HFFc6 (cell line): ENCODE measurements around the gene RPL10. TPM values are rescaled to one million over a fixed set of nuclear protein-coding genes. Genes with fewer than 3 reads are reported as not detected.

Experiments used
- DNase-seq: peaks from one replicate; pipeline ENCODE4 v3.0.0-alpha.2; 2018
- H3K27ac Mint-ChIP-seq: 2 replicates; pipeline ENCODE4 v1.8.0; 2020; ENCODE audit warnings: mild to moderate bottlenecking, mixed read lengths
- H3K27me3 Mint-ChIP-seq: 2 replicates; pipeline ENCODE4 v1.8.0; 2021; ENCODE audit warnings: mild to moderate bottlenecking, moderate library complexity, mixed read lengths; ENCODE audit not compliant: insufficient read depth
- H3K36me3 Mint-ChIP-seq: 2 replicates; pipeline ENCODE4 v1.8.0; 2021; ENCODE audit warnings: low read depth, mixed read lengths
- H3K4me1 Mint-ChIP-seq: 2 replicates; pipeline ENCODE4 v1.8.0; 2020; ENCODE audit warnings: low read depth, mixed read lengths
- H3K4me3 Mint-ChIP-seq: 2 replicates; pipeline ENCODE4 v1.8.0; 2020; ENCODE audit warnings: mild to moderate bottlenecking, moderate library complexity, mixed read lengths
- H3K9me3 Mint-ChIP-seq: 2 replicates; pipeline ENCODE4 v1.8.0; 2020; ENCODE audit warnings: mild to moderate bottlenecking, mixed read lengths
- CTCF ChIP-seq: fragments of 200-600 bp; sonication (generic); IDR thresholded peaks from 2 replicates; pipeline ENCODE4 v1.5.0; 2021; ENCODE audit warnings: antibody characterized with exemption, mild to moderate bottlenecking
- long read RNA-seq: library from polyadenylated mRNA; unstranded; transcript quantifications from one replicate; pipeline ENCODE4 v2.0.0, GENCODE V29; 2019
- total RNA-seq, 6 experiments: library from RNA; stranded (reverse); fragmentation: NEBNext Ultra II Directional; extraction: Animal tissue kit (Norgen Biotek cat#: 25700); gene quantifications; 2 replicates in 1 of 6; 3 replicates in 5 of 6; pipeline ENCODE4 v1.2.3, GENCODE V29; 2021

The RPL10 gene
- total RNA-seq = 1,000 to 10,000 TPM; 1,764 to 1,978 (median 1,934) TPM
- long read RNA-seq, transcript RPL10-204 (7 exons, 2,318 nt) = minor isoform, 77 of 2,028 reads
- long read RNA-seq, transcript RPL10-214 (5 exons, 839 nt) = minor isoform, 10 of 2,028 reads
- long read RNA-seq, transcript RPL10-201 (6 exons, 2,278 nt) = major isoform, 1,850 of 2,028 reads
- long read RNA-seq, partial matches to known transcripts = 68 of 2,028 reads
- long read RNA-seq, other reads (novel, unspliced or antisense) = 10 of 2,028 reads

GRCh38 chrX:154397888-154398667 is at the start of gene RPL10:
RPL10 (plus strand) TSS chrX:154398377; CDS start chrX:154398520, 143 bp downstream.
- peak; percentile 96 for DNase-seq
- Mint-ChIP-seq H3K9me3 (peaks cover 27% of the 10 kb centered on the region), H3K27me3 (peaks cover 45% of the 10 kb centered on the region), H3K36me3 (peaks cover 23% of the 10 kb centered on the region), H3K27ac (peak within 1 kb of the TSS; percentile 99), H3K4me3 (peak within 1 kb of the TSS; percentile 98), H3K4me1 (peaks cover 6% of the 10 kb centered on the region; the same call in 1 of the 2 replicates)
- no peak for TF ChIP-seq CTCF

GRCh38 chrX:154348646-154349358 is 49.4 kb upstream of the RPL10 start:
- TF ChIP-seq CTCF = no peak

GRCh38 chrX:154349359-154349935 is 48.7 kb upstream of the RPL10 start:
- peak overlapping the region; percentile 29; the same call in 1 of the 2 replicates for H3K27ac Mint-ChIP-seq
- peaks cover 6% of the 10 kb centered on the region for H3K4me1 Mint-ChIP-seq
- no peak for TF ChIP-seq CTCF
- H3K4me3 Mint-ChIP-seq = no peak overlapping the region
- no peaks in the 10 kb centered on the region for H3K9me3 Mint-ChIP-seq
- no peak for DNase-seq
- H3K36me3 Mint-ChIP-seq = no peaks in the 10 kb centered on the region
- peaks cover 12% of the 10 kb centered on the region for H3K27me3 Mint-ChIP-seq

More at GRCh38 chrX:154348646-154349358, 49.4 kb upstream of the RPL10 start:
- Mint-ChIP-seq H3K36me3 (no peaks in the 10 kb centered on the region), H3K4me1 (peaks cover 6% of the 10 kb centered on the region), H3K9me3 (no peaks in the 10 kb centered on the region), H3K27ac (peak overlapping the region; percentile 29), H3K27me3 (peaks cover 12% of the 10 kb centered on the region), H3K4me3 (no peak overlapping the region)
- DNase-seq = no peak

- H3K27me3 Mint-ChIP-seq = peaks cover 12% of the 10 kb centered on the region
- no peak for TF ChIP-seq CTCF
- no peaks in the 10 kb centered on the region for H3K9me3 Mint-ChIP-seq
- DNase-seq = no peak
- H3K4me3 Mint-ChIP-seq = no peak overlapping the region
- 0 out of 2 replicates have a peak overlapping the region, but pooled peaks have one; percentile 36 for H3K27ac Mint-ChIP-seq
- H3K36me3 Mint-ChIP-seq = no peaks in the 10 kb centered on the region
- H3K4me1 Mint-ChIP-seq = peaks cover 6% of the 10 kb centered on the region
Measured at GRCh38 chrX:154349979-154350378, 48.2 kb upstream of the RPL10 start.
